ENCODE results near the gene APBA1.

GRCh38 chr9:69643098-69643497 is 29.1 kb downstream of the APBA1 start:
- TF ChIP-seq CTCF (optimal IDR thresholded peaks at IDR 0.05 in 1 of 3, IDR thresholded peaks at IDR 0.05 in 1 of 3, conservative IDR thresholded peaks at IDR 0.05 in 1 of 3; ENCODE audit: extremely low read depth in 1 of 3, insufficient read depth in 2 of 3, low read length in 3 of 3) (no peak), EZH2 (IDR thresholded peaks at IDR 0.05; ENCODE audit: low read length) (no peak)

All from keratinocyte (primary cell).